Germinal center (tissue), 1 donor: Measurements from ENCODE around the gene MGRN1.

Experiments used
- DNase-seq: peaks from one replicate; pipeline ENCODE4 v3.0.0; 2012; ENCODE audit warnings: mixed read lengths, low spot score

The MGRN1 gene

GRCh38 chr16:4699046-4699556 is 74.5 kb downstream of the MGRN1 start:
- no peak for DNase-seq

GRCh38 chr16:4700380-4700996 is 75.9 kb downstream of the MGRN1 start:
- no peak for DNase-seq

DNA sequence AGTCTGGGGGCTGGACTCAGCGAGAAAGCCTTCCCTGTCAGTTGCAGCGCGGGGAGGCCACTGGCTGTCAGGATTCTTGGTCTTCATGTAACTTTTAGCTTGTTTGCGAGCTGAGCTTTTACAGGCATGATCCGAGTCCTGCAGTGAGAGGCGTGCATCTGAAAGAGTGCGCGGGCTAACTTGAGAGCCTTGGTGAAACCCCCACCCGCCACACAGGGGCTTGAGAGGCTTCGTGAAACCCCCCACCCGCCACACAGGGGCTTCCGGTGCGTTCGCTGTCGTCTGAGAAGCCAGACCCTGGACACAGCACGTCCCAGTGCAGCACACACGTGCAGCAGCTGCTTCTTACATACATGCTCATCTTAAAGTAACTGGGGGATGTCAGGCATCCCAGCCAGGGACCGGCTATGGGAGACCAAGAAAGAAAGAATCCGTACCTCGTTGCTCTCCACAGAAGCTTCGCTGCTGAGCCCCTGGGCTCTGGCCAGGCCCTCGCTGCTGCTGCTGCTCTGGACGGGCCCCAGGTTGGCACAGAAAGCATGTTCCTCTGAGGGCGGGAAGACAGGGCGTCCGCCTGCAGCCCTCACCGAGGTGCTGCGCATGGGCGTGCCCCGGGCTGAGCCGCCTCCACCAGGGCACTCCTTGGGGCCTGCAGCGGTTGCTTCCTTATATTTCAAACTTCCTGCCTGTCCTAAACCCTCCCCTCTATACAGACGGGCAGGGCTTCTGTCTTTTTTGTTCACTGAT is 76.5 kb downstream of the MGRN1 start:
- no peak for DNase-seq

GRCh38 chr16:4701791-4702465 is 77.3 kb downstream of the MGRN1 start:
- no peak for DNase-seq

- DNase-seq, result no peak
Measured at GRCh38 chr16:4702466-4702808, 77.8 kb downstream of the MGRN1 start.

- no peak for DNase-seq
Measured at GRCh38 chr16:4703906-4704305, 79.3 kb downstream of the MGRN1 start.

- DNase-seq, result no peak
Measured at GRCh38 chr16:4704491-4704890, 79.9 kb downstream of the MGRN1 start.

DNA sequence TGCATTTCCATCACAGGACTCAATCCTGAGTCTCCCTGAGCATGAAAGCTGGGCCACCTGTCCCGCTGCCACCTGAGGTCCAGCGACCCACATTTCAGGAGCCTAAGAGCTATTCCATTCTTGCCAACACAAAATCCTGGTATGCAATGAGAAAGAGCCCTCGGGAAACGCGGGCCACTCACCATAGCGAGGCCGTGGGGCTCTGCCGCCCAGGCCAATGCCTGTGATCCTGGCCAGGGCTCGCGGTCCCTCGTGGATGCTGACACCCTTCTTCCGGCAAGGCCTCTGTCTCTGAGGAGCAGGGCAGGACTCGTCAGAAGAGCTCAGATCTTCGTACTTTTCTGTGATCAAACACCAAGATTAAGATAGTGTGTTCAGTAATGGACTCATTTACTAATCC is 80.3 kb downstream of the MGRN1 start:
- no peak for DNase-seq

DNA sequence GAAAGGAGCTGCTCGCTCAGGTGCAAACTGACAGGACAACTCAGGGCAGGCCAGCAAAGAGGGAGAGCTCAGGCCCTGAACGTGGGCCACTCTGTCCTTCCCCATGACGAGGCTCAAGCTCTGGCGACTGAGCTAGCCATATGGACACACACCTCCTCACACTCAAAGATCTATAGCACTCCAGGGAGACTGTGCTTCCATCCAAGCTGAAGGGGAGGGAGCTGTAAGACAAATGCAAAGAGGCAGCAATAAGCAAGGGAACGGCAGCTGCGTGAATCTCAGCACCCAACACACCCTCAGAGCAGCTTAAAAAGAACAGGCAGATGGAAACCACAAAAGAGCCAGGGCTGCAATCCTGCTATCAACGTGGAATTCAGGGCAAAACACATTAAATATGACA is 82.2 kb downstream of the MGRN1 start:
- DNase-seq, result no peak

- DNase-seq, result no peak
Measured at GRCh38 chr16:4709481-4709880, 84.9 kb downstream of the MGRN1 start.

GRCh38 chr16:4713663-4714501 is 89.3 kb downstream of the MGRN1 start:
- no peak for DNase-seq

DNA sequence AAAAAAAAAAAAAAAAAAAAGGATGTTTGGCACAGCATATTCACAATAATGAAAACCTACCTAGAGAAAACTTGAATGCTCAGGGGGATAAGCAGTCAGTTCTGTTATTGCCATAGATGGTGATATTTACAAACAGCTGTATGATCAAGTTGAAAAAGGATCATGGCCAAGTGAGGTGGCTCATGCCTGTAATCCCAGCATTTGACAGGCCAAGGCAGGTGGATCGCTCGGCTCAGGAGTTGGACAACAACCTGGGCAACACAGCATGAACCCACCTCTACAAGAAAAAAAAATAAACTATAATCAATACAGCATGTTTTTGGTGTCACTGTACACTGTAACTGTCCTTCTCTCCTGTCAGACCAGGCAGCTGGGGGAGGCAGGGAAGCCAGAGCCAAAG is 90.4 kb downstream of the MGRN1 start:
- DNase-seq, result no peak

- no peak for DNase-seq
Measured at GRCh38 chr16:4718466-4718865, 93.8 kb downstream of the MGRN1 start.

DNA sequence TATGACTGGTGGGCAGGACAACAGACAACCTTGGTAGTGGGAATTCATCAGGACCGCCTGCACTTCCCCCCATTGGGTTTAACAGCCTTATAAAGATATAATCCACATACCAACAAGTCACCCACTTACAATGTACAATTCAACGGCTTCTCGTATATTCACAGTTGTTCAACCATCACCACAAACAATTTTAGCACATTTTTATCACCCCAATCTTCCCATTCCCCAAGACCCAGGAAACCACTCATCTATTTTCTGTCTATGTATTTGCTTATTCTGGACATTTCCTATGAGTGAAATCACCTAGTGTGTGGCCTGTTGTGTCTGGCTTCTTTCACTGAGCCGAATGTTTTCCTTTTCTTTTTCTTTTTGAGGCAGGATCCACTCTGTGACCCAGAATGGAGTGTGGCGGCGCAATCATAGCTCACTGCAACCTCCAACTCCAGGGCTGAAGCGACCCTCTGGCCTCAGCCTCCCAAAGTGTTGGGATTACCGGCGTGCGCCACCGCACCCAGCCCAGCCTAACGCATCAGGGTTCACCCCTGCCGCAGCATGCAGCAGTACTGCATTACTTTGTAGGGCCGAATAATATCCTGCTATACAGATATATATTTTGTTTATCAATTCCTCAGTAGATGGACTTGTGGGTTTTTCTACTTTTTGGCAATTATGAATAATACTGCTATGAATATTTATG is 98.6 kb downstream of the MGRN1 start:
- DNase-seq, result no peak

DNA sequence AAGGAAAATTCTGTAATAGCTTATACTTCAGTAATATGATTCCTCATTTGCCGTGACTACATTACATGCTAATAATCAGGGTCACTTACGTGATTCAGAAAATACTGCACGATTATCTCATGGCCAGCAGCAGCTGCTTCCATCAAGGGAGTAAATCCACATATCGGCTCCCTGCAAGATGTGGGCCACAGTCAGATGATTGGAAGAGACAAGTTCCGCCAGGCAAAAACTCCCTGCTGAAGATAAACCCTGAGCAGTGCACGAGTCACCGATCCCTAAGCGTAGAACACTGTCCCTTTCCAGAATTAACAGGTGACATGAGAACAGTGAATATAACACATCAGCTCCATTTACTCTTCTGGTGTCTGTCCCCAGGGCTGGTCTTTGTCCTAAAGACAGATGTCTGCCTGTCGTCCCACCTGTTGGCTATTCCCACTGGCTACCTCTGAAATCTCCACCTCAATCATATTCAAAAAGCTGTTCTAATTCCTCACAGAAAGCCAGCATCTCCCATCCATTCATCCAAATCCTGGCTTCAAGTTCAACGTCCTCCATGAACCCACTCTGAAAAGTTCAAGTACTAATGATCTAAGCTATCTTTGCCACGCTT is 100.1 kb downstream of the MGRN1 start:
- DNase-seq, result no peak

GRCh38 chr16:4726616-4727015 is 102.0 kb downstream of the MGRN1 start:
- DNase-seq, result no peak

GRCh38 chr16:4728676-4729075 is 104.0 kb downstream of the MGRN1 start:
- no peak for DNase-seq

- no peak for DNase-seq
Measured at GRCh38 chr16:4729876-4730275, 105.2 kb downstream of the MGRN1 start.

DNA sequence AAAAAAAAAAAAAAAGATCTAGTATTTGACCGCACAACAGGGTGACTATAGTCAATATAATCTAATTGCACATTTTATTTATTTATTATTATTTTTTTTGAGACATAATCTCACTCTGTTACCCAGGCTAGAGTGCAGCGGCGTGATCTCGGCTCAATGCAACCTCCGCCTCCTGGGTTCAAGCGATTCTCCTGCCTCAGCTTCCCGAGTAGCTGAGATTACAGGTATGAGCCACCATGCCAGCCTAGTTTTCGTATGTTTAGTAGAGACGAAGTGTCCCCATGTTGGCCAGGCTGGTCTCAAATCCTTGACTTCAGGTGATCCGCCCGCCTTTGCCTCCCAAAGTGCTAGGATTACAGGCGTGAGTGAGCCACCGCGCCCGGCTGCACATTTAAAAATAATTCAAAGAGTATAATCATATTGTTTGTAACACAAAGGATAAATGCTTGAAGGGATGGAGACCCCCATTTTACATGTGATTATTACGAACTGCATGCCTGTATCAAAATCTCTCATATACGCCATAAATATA is 108.7 kb downstream of the MGRN1 start:
- no peak for DNase-seq

GRCh38 chr16:4733747-4734062 is 109.1 kb downstream of the MGRN1 start:
- DNase-seq, result no peak

DNA sequence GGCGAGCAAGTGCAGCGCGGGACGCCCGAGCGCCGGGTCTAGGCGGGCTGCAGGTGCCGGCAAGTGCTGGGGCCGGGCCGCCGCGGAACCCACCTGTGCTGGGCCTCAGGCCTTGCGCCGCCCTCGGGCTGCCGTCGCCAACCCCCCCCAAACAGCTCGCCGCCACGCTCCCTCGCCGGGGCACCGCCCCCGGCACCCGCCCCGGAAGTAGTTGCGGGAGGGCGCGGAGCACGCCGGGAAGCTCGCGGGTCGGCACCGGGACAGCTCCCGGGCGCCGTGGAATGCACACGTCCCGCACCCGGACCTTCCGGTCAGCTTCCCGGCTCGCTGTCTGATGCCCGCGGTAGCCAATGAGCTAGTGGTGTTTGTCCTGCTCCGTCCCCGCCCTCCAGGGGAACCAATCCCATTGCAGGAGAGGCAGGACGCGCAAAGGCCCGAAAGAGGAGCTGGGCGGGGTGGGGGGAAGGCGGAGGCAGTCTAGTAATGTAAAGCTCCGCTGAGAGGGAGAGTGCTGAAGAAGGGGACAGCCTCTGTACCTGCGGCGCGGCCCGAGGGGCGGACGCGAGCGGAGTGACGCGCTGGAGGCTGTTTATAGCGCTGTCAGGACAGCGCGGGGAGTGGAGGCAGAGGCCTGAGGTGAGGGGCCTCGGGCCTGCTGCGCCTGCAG is 109.6 kb downstream of the MGRN1 start, which contains the start of the genes ANKS3 and DNAAF8:
Gene ANKS3, minus strand, starts transcription at position 209 of the 667 bp plus-strand sequence. CDS start 4,122 bp downstream, outside the sequence.
Gene DNAAF8, plus strand, starts transcription at position 475 of the 667 bp plus-strand sequence. CDS start 1,978 bp downstream, outside the sequence.
- DNase-seq, result peak; percentile 89
